Keratinocyte (primary cell): Measurements from ENCODE around the gene ENTPD6. TPM values are rescaled to one million over a fixed set of nuclear protein-coding genes. Genes with fewer than 3 reads are reported as not detected.

Experiments used
- DNase-seq: peaks from one replicate; pipeline ENCODE4 v3.0.0-alpha.2; 2011; ENCODE audit warnings: low read depth, missing footprints, low spot score
- FAIRE-seq: peaks from 2 replicates; lab custom pipeline; 2011; peaks lifted over from hg19 to GRCh38; lab: Jason Lieb, UNC
- H2AFZ ChIP-seq: 2 replicates; pipeline ENCODE4 v1.6.0; 2012; ENCODE audit warnings: low read length, control low read depth, inconsistent platforms; ENCODE audit not compliant: control insufficient read depth
- H3K27ac ChIP-seq: 2 replicates; pipeline ENCODE4 v1.5.1; 2011; ENCODE audit warnings: low read length; ENCODE audit not compliant: control insufficient read depth, insufficient read depth
- H3K27me3 ChIP-seq: 3 replicates; pipeline ENCODE4 v1.6.0; 2011; ENCODE audit warnings: low read length; ENCODE audit not compliant: control insufficient read depth, insufficient read depth; ENCODE audit errors: extremely low read depth
- H3K36me3 ChIP-seq, 2 experiments: 2 replicates in 1 of 2; 3 replicates in 1 of 2; pipeline ENCODE4 v1.5.1; 2011; ENCODE audit warnings: low read length in 2 of 2, mild to moderate bottlenecking in 1 of 2; ENCODE audit not compliant: control insufficient read depth in 2 of 2, insufficient read depth in 2 of 2; ENCODE audit errors: extremely low read depth in 1 of 2
- H3K4me1 ChIP-seq: 3 replicates; pipeline ENCODE4 v1.5.1; 2011; ENCODE audit warnings: low read length; ENCODE audit not compliant: control insufficient read depth, insufficient read depth; ENCODE audit errors: extremely low read depth
- H3K4me2 ChIP-seq: 3 replicates; pipeline ENCODE4 v1.6.0; 2011; ENCODE audit warnings: low read depth, low read length; ENCODE audit not compliant: control insufficient read depth, insufficient read depth; ENCODE audit errors: extremely low read depth
- H3K4me3 ChIP-seq, 3 experiments: fragments of 200-600 bp in 1 of 3; sonication (generic) in 1 of 3; 2 replicates in 2 of 3; 3 replicates in 1 of 3; pipeline ENCODE4 v1.5.1; 2011 to 2016; ENCODE audit warnings: low read length in 3 of 3, mild to moderate bottlenecking in 3 of 3, control low read depth in 2 of 3, inconsistent platforms in 1 of 3, low read depth in 1 of 3, mixed read lengths in 1 of 3, mixed run types in 1 of 3, moderate library complexity in 1 of 3; ENCODE audit not compliant: control insufficient read depth in 2 of 3, insufficient read depth in 2 of 3; ENCODE audit errors: extremely low read depth in 1 of 3
- H3K79me2 ChIP-seq: 2 replicates; pipeline ENCODE4 v1.6.0; 2012; ENCODE audit warnings: low read length; ENCODE audit not compliant: control insufficient read depth, insufficient read depth
- H3K9ac ChIP-seq: 3 replicates; pipeline ENCODE4 v1.6.0; 2011; ENCODE audit warnings: low read length; ENCODE audit not compliant: control insufficient read depth, insufficient read depth; ENCODE audit errors: extremely low read depth
- H3K9me1 ChIP-seq: 3 replicates; pipeline ENCODE4 v1.6.0; 2011; ENCODE audit warnings: low read length; ENCODE audit not compliant: control insufficient read depth, insufficient read depth; ENCODE audit errors: extremely low read depth
- H3K9me3 ChIP-seq: 2 replicates; pipeline ENCODE4 v1.5.1; 2012; ENCODE audit warnings: low read depth, low read length; ENCODE audit not compliant: control insufficient read depth
- H4K20me1 ChIP-seq: 3 replicates; pipeline ENCODE4 v1.6.0; 2011; ENCODE audit warnings: low read length; ENCODE audit not compliant: control insufficient read depth, insufficient read depth; ENCODE audit errors: extremely low read depth
- CTCF ChIP-seq, 3 experiments: IDR thresholded peaks in 1 of 3; conservative IDR thresholded peaks in 1 of 3; optimal IDR thresholded peaks in 1 of 3; 2 replicates in 2 of 3; 3 replicates in 1 of 3; pipeline versions ENCODE3 to v1.5.1; 2011; ENCODE audit warnings: low read length in 3 of 3, mild to moderate bottlenecking in 3 of 3, moderate library complexity in 2 of 3, control low read depth in 1 of 3, inconsistent platforms in 1 of 3; ENCODE audit not compliant: insufficient read depth in 2 of 3; ENCODE audit errors: extremely low read depth in 1 of 3
- EZH2 ChIP-seq: IDR thresholded peaks from one replicate; pipeline ENCODE4 v1.6.1; 2012; ENCODE audit warnings: inconsistent platforms, mild to moderate bottlenecking, low read length, moderate library complexity
- dilution Hi-C: fragments of 300-500 bp; cut with MboI; formaldehyde crosslinking; loops from one replicate; pipeline ENCODE4 v1.7.0; 2020; ENCODE audit warnings: low sequenced_read_pairs; ENCODE audit not compliant: extremely low pct_ligation_motif_present
- polyA plus RNA-seq, 5 experiments: library from polyadenylated mRNA; depleted of rRNA in 3 of 5; stranded (reverse) in 3 of 5; stranded (forward) in 1 of 5; unstranded in 1 of 5; fragments of >200 nt; gene quantifications; 1 replicate in 1 of 5; 2 replicates in 3 of 5; 3 replicates in 1 of 5; pipeline versions ENCODE4 v1.2.1 to v1.2.3, GENCODE V29; 2011 to 2012; ENCODE audit warnings: missing spikeins in 2 of 5, low read depth in 1 of 5, low replicate concordance in 1 of 5

ENTPD6 gene
- polyA plus RNA-seq, 1 donor (not counting 4 experiments of a cell fraction or from before 2014, with no cell fraction given), result 57.8 TPM

DNA sequence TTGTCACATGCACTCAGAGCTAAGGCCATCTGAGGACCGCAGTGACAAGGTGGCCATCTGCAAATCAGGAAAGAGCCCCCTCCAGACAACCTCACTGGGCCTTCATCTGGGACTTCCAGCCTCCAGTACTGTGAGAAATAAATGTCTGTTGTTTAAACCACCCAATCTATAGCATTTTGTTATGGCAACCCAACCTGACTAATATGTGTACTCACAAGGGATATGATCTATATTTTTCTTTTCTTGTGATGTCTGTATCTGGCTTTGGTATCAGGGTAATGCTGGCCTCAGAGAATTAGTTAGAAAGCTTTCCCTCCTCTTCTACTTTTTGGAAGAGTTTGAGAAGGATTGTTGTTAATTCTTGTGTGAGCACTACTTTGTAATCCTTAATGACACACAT is 37.5 kb upstream of the ENTPD6 start:
- dilution Hi-C loops, result no loop called here
- no peak for FAIRE-seq
- H3K9ac ChIP-seq, result no peak overlapping the region
- no peaks in the 10 kb centered on the region for H3K36me3 ChIP-seq
- peaks cover 5% of the 10 kb centered on the region for H3K27me3 ChIP-seq
- H3K79me2 ChIP-seq, result no peaks in the 10 kb centered on the region
- no peak for DNase-seq
- no peak overlapping the region for H3K4me2 ChIP-seq
- H3K9me1 ChIP-seq, result no peaks in the 10 kb centered on the region
- no peak overlapping the region for H2AFZ ChIP-seq
- H4K20me1 ChIP-seq, result no peaks in the 10 kb centered on the region
- H3K27ac ChIP-seq, result no peak overlapping the region
- TF ChIP-seq CTCF (optimal IDR thresholded peaks at IDR 0.05 in 1 of 3, IDR thresholded peaks at IDR 0.05 in 1 of 3, conservative IDR thresholded peaks at IDR 0.05 in 1 of 3; ENCODE audit: extremely low read depth in 1 of 3, insufficient read depth in 2 of 3, low read length in 3 of 3), result no peak
- TF ChIP-seq EZH2, result no peak
- H3K9me3 ChIP-seq, result no peaks in the 10 kb centered on the region
- H3K4me1 ChIP-seq, result no peaks in the 10 kb centered on the region
- H3K4me3 ChIP-seq, result no peak overlapping the region

DNA sequence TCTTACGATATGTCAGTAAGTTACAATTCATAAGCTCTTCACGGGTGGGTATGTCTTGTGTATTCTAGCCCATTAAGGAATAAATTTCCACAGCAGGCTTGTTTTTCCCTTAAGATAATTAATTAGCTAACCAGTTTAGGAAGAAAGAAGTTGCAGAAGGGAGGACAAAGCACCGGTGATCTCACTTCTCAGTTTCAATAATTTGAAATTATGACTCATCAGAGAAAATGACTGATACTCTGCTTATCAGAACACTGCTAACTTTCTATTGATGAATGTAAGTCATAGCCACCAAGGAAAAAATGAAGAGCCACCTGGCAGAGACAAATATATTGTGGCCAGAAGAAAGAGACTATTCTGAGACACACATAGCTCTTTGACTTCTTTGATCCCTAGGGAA is 35.0 kb upstream of the ENTPD6 start:
- H3K4me2 ChIP-seq, result no peak overlapping the region
- no peak for TF ChIP-seq CTCF (optimal IDR thresholded peaks at IDR 0.05 in 1 of 3, IDR thresholded peaks at IDR 0.05 in 1 of 3, conservative IDR thresholded peaks at IDR 0.05 in 1 of 3; ENCODE audit: extremely low read depth in 1 of 3, insufficient read depth in 2 of 3, low read length in 3 of 3)
- TF ChIP-seq EZH2, result no peak
- H3K4me1 ChIP-seq, result no peaks in the 10 kb centered on the region
- FAIRE-seq (no peak), DNase-seq (no peak)
- no peaks in the 10 kb centered on the region for H3K79me2 ChIP-seq
- H3K9me1 ChIP-seq, result no peaks in the 10 kb centered on the region
- no peaks in the 10 kb centered on the region for H3K36me3 ChIP-seq
- H3K27ac ChIP-seq, result no peak overlapping the region
- H3K9ac ChIP-seq, result no peak overlapping the region
- no peak overlapping the region for H3K4me3 ChIP-seq
- no peak overlapping the region for H2AFZ ChIP-seq
- H3K27me3 ChIP-seq, result peaks cover 5% of the 10 kb centered on the region
- no peaks in the 10 kb centered on the region for H3K9me3 ChIP-seq
- dilution Hi-C loops, result no loop called here
- no peaks in the 10 kb centered on the region for H4K20me1 ChIP-seq
